ENCODE data around the gene PSMB2.
"Not testable (repeated sequence)": the region's sequence is repeated elsewhere in the genome, so short reads cannot be mapped to it uniquely, and the experiment has no call there.

PSMB2 gene

GRCh38 chr1:35585281-35585680, 56.0 kb downstream of the PSMB2 start:
- Histone ChIP-seq H3K9me3 (ENCODE audit: low read length) (no peaks in the 10 kb centered on the region), H3K4me1 (ENCODE audit: insufficient read depth, low read length) (no peaks in the 10 kb centered on the region), H3K27me3 (ENCODE audit: insufficient read depth, low read length) (no peaks in the 10 kb centered on the region), H3K4me3 (ENCODE audit: low read length) (no peak overlapping the region), H2AFZ (ENCODE audit: low read depth, low read length) (no peak overlapping the region), H3K36me3 (ENCODE audit: insufficient read depth, low read length) (no peaks in the 10 kb centered on the region)

GRCh38 chr1:35581621-35582020, 59.7 kb downstream of the PSMB2 start:
- H3K36me3 ChIP-seq (ENCODE audit: insufficient read depth, low read length); H2AFZ ChIP-seq (ENCODE audit: low read depth, low read length); H3K9me3 ChIP-seq (ENCODE audit: low read length); H3K4me3 ChIP-seq (ENCODE audit: low read length); H3K27me3 ChIP-seq (ENCODE audit: insufficient read depth, low read length); H3K4me1 ChIP-seq (ENCODE audit: insufficient read depth, low read length): not testable (repeated sequence)

DNA sequence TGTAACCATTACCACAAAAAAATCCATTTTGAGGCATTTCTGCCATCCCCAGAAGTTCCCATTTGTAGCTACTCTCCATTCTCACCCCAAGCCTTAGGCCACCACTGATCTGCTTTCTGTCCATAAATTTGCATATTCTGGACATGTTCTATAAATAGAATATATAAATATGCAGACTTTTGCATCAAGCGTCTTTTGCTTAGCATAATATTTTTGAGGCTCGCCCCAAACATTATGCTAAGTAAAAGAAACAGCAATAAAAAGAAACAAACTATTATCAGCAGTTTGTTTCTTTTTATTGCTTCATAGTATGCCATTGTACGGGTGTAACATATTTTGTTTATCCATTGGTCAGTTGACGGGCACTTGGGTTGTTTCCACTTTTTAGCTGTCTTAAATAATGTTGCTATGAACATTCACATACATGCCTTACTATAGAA, 60.4 kb downstream of the PSMB2 start:
- Histone ChIP-seq H3K36me3 (ENCODE audit: insufficient read depth, low read length) (no peaks in the 10 kb centered on the region), H2AFZ (ENCODE audit: low read depth, low read length) (no peak overlapping the region), H3K4me3 (ENCODE audit: low read length) (no peak overlapping the region), H3K4me1 (ENCODE audit: insufficient read depth, low read length) (no peaks in the 10 kb centered on the region), H3K27me3 (ENCODE audit: insufficient read depth, low read length) (peaks cover 7% of the 10 kb centered on the region), H3K9me3 (ENCODE audit: low read length) (no peaks in the 10 kb centered on the region)

- H3K4me3 ChIP-seq (ENCODE audit: low read length) = no peak overlapping the region
- H3K36me3 ChIP-seq (ENCODE audit: insufficient read depth, low read length) = no peaks in the 10 kb centered on the region
- no peak overlapping the region for H2AFZ ChIP-seq (ENCODE audit: low read depth, low read length)
- H3K9me3 ChIP-seq (ENCODE audit: low read length) = peaks cover 1% of the 10 kb centered on the region
- peaks cover 27% of the 10 kb centered on the region for H3K27me3 ChIP-seq (ENCODE audit: insufficient read depth, low read length)
- peaks cover 6% of the 10 kb centered on the region for H3K4me1 ChIP-seq (ENCODE audit: insufficient read depth, low read length)
Observed at GRCh38 chr1:35577071-35577998, 64.0 kb downstream of the PSMB2 start.

DNA sequence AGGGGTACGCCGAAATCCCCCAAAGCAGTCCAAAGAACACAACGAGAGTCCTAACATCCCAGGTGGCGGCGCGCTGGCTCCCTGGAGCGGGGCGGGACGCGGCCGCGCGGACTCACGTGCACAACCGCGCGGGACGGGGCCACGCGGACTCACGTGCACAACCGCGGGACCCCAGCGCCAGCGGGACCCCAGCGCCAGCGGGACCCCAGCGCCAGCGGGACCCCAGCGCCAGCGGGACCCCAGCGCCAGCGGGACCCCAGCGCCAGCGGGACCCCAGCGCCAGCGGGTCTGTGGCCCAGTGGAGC, 64.6 kb downstream of the PSMB2 start:
- H2AFZ ChIP-seq (ENCODE audit: low read depth, low read length) = not testable (repeated sequence)
- peaks cover 27% of the 10 kb centered on the region for H3K27me3 ChIP-seq (ENCODE audit: insufficient read depth, low read length)

DNA sequence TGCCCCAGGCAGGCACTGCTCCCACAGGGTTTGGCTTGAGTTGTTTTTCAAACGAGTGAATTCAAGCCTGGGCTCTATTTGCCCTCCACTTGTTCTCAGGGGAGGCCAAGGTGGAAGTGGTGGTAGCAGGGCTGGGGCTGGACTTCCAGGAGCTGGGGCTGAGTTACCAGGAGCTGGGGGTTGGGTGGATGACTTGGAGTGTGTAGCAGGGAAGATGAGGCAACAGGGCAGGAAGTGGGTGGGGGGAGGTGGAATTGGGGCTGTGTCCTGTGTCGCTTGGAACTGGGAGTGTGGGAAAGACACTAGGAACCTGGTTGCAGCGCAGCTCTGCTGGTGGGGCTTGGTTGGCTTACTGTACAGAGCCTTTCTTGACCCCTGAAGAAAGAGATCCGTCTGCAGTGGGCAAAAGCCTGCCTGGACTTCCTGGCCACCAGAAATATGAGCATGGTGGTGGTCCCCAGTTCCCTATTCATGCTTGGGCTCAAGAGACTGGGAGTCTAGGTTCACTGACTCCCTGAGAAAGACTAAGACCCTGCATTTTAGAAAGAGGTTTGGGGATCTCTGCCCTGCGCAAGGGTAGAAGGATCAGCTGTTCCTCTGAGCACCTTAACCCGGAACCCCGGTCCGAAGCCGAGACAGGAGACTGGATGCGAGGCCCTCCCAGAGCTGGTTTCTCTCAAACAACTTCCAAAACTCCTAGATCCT, 65.1 kb downstream of the PSMB2 start:
- Histone ChIP-seq H3K4me1 (ENCODE audit: insufficient read depth, low read length) (peaks cover 8% of the 10 kb centered on the region), H3K4me3 (ENCODE audit: low read length) (no peak overlapping the region)

More for the DNA sequence above, 64.6 kb downstream of the PSMB2 start:
- not testable (repeated sequence) for H3K9me3 ChIP-seq (ENCODE audit: low read length); H3K4me3 ChIP-seq (ENCODE audit: low read length); H3K36me3 ChIP-seq (ENCODE audit: insufficient read depth, low read length); H3K4me1 ChIP-seq (ENCODE audit: insufficient read depth, low read length)

DNA sequence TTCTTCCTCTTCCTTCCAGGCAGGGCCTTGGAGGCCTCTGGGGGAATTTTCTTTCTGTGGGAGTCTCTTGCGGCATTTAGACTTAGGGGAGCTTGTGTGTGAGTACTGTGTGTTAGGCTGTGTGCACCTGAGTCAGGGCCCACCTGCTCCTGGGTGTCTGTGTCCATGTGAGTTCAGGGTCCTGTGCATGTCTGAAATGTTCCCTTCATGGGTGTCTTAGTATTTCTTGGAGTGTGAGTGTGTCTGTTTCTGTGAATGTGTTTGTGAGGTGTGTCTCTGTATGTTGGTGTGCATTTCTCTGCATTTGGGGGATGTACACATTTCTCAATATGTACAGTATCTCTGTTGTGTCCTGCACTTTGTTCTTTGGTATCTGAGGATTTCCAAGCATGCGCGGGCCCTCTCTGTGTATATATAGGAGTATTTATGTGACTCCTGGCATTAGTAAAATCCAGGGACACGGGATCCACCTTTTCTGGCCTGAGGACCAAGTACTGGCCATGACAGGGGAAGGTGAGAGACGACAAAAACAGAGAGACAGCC, 65.8 kb downstream of the PSMB2 start:
- Histone ChIP-seq H3K36me3 (ENCODE audit: insufficient read depth, low read length) (no peaks in the 10 kb centered on the region), H3K27me3 (ENCODE audit: insufficient read depth, low read length) (peaks cover 27% of the 10 kb centered on the region), H3K9me3 (ENCODE audit: low read length) (peaks cover 1% of the 10 kb centered on the region), H2AFZ (ENCODE audit: low read depth, low read length) (no peak overlapping the region), H3K4me3 (ENCODE audit: low read length) (no peak overlapping the region), H3K4me1 (ENCODE audit: insufficient read depth, low read length) (peaks cover 8% of the 10 kb centered on the region)

More for the DNA sequence above, 65.1 kb downstream of the PSMB2 start:
- Histone ChIP-seq H2AFZ (ENCODE audit: low read depth, low read length) (no peak overlapping the region), H3K36me3 (ENCODE audit: insufficient read depth, low read length) (no peaks in the 10 kb centered on the region), H3K9me3 (ENCODE audit: low read length) (peaks cover 1% of the 10 kb centered on the region), H3K27me3 (ENCODE audit: insufficient read depth, low read length) (peaks cover 27% of the 10 kb centered on the region)

DNA sequence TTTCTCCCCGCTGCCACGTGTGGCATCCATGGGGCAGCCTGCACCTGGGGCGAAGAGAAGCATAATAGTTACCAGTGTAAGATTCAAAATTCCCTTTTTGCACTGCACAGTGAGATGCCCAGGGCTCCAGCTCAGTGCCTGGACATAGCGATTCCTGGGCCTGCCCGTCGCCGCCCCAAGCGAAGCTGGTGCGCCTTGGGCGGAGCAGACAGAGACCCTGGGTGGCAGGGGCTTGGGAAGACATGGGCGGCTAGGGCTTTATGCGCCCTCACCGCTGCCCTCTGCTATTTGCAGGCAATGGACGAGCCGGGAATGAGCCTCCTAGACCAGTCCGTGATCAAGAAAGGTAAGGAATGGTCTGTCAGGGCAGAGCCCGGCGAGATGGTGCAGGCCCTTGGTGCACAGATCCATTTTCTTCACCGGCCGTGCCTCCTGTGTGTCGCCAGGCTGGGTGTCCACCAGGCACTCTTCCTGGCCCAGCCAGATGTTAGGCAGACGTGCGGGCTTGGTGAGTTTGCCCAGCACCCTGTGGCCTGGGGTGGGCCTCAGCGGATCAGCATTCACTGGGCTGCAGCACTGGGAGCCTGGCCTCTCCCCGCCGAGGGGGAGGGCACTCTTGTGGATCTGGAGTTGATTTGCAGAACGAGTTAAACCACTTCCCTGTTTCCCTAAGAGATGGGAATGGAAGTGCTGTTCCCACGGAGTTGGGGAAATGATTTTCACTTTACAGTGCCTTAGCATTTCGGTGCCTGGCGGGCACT, 66.5 kb downstream of the PSMB2 start:
- peaks cover 8% of the 10 kb centered on the region for H3K4me1 ChIP-seq (ENCODE audit: insufficient read depth, low read length)
- no peaks in the 10 kb centered on the region for H3K36me3 ChIP-seq (ENCODE audit: insufficient read depth, low read length)
- H3K4me3 ChIP-seq (ENCODE audit: low read length) = no peak overlapping the region
- peaks cover 1% of the 10 kb centered on the region for H3K9me3 ChIP-seq (ENCODE audit: low read length)
- H2AFZ ChIP-seq (ENCODE audit: low read depth, low read length) = no peak overlapping the region
- peaks cover 27% of the 10 kb centered on the region for H3K27me3 ChIP-seq (ENCODE audit: insufficient read depth, low read length)

DNA sequence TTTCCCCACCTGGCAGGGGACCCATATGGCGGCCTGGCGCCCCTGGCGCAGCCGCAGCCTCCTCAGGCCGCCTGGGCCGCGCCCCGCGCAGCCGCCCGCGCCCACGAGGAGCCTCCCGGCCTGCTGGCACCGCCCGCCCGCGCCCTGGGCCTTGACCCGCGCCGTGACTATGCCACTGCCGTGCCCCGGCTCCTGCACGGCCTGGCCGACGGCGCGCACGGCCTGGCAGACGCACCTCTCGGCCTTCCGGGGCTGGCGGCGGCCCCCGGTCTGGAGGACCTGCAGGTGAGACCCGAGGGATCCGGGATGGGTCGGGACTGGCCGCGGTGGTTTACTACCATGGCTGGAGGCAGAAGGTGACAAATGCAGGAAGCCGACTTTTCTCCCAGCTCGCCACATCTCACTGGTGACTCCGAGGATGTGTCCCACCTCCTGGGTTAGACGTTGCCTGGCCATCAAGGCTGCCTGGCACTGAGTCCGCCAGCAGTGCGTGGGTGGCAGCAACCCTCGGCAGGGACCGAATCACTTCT, 67.1 kb downstream of the PSMB2 start:
- Histone ChIP-seq H3K36me3 (ENCODE audit: insufficient read depth, low read length) (no peaks in the 10 kb centered on the region), H3K4me3 (ENCODE audit: low read length) (no peak overlapping the region), H3K9me3 (ENCODE audit: low read length) (peaks cover 1% of the 10 kb centered on the region), H3K27me3 (ENCODE audit: insufficient read depth, low read length) (peaks cover 27% of the 10 kb centered on the region), H3K4me1 (ENCODE audit: insufficient read depth, low read length) (peaks cover 8% of the 10 kb centered on the region), H2AFZ (ENCODE audit: low read depth, low read length) (no peak overlapping the region)

DNA sequence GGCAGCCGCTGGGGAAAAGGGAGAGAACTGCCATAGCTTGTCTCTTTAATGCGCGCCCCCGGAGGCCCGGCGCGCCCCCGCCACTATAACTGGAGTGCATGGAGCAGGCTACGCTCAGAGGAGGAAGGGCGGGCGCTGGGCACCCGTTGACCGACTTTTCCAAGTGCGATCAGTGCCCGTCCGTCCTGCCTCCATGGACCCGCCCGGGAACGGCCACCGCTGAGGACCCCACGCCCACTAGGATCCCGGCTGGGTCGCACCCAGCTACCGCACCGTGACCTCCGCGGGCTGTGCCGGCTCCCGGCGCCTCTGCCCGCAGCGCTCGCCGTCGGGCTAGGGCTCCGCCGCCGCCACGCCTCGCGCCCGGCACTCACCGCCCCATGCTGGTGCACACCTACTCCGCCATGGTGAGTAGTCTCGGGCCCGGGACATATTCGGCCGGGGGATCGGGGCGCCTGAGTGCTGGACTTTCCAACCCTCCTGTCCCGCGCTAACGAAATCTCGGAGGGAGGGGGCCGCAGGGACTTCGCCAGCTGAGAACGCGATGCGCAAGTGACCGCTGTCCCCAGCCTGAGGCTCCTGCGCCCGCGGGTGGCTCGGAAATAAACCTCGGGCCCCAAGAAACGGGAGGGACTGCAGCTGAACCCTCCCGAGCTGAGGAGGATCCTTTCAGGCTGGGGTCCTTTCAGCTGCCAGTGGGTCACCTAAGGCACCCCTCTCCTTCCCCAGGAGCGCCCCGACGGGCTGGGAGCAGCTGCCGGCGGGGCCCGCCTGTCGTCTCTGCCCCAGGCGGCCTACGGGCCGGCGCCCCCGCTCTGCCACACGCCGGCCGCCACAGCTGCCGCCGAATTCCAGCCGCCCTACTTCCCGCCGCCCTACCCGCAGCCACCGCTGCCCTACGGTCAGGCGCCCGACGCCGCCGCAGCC, 67.9 kb downstream of the PSMB2 start, which contains the start of gene TFAP2E:
TSS of gene TFAP2E (plus strand) at position 117 of the 927 bp plus-strand sequence. CDS start at position 381, 264 bp downstream.
- peak within 1 kb of the TSS; percentile 48 for H3K4me3 ChIP-seq (ENCODE audit: low read length)
- peak within 1 kb of the TSS; percentile 67 for H2AFZ ChIP-seq (ENCODE audit: low read depth, low read length)
- H3K9me3 ChIP-seq (ENCODE audit: low read length) = peaks cover 1% of the 10 kb centered on the region
- H3K4me1 ChIP-seq (ENCODE audit: insufficient read depth, low read length) = peaks cover 8% of the 10 kb centered on the region
- peaks cover 27% of the 10 kb centered on the region for H3K27me3 ChIP-seq (ENCODE audit: insufficient read depth, low read length)
- H3K36me3 ChIP-seq (ENCODE audit: insufficient read depth, low read length) = no peaks in the 10 kb centered on the region

- Histone ChIP-seq H3K27me3 (ENCODE audit: insufficient read depth, low read length) (peaks cover 27% of the 10 kb centered on the region), H3K9me3 (ENCODE audit: low read length) (peaks cover 1% of the 10 kb centered on the region), H3K4me3 (ENCODE audit: low read length) (no peak overlapping the region), H3K4me1 (ENCODE audit: insufficient read depth, low read length) (peaks cover 8% of the 10 kb centered on the region), H2AFZ (ENCODE audit: low read depth, low read length) (no peak overlapping the region), H3K36me3 (ENCODE audit: insufficient read depth, low read length) (no peaks in the 10 kb centered on the region)
Observed at GRCh38 chr1:35572296-35572695, 69.0 kb downstream of the PSMB2 start.

DNA sequence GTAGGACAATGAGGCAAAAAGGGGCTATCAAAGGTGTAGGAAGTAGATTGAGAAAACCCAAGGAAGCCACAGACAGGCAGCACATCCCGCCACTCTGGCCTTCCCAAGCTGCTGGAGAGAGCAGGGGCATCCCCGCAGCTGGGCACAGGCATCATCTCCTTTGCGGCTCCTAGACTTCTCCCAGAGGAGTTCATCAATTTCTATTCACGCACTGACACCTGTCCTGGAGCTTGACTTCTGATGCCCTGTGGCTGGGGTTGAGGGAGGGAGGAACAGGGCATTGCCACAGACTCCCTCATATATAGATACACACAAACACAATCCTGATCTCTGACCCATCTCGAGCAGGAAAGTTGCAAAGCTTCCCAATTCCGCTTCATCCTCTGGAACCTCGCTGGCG, 70.1 kb downstream of the PSMB2 start:
- H3K27me3 ChIP-seq (ENCODE audit: insufficient read depth, low read length) = peaks cover 23% of the 10 kb centered on the region
- H3K4me1 ChIP-seq (ENCODE audit: insufficient read depth, low read length) = peaks cover 8% of the 10 kb centered on the region

More for the DNA sequence above, 70.1 kb downstream of the PSMB2 start:
- H3K9me3 ChIP-seq (ENCODE audit: low read length) = peaks cover 1% of the 10 kb centered on the region
- H3K4me3 ChIP-seq (ENCODE audit: low read length) = no peak overlapping the region
- H3K36me3 ChIP-seq (ENCODE audit: insufficient read depth, low read length) = no peaks in the 10 kb centered on the region
- H2AFZ ChIP-seq (ENCODE audit: low read depth, low read length) = no peak overlapping the region
